ENCODE data around the gene AHSA1. TPM values are rescaled to one million over a fixed set of nuclear protein-coding genes. Genes with fewer than 3 reads are reported as not detected.
"Not testable (repeated sequence)": the region's sequence is repeated elsewhere in the genome, so short reads cannot be mapped to it uniquely, and the experiment has no call there.

The AHSA1 gene
- 100 to 1,000 TPM; 173 to 234 (median 209) TPM for polyA plus RNA-seq (ENCODE audit: insufficient read length in 3 of 3)
- long read RNA-seq, donor 1, transcript AHSA1-201 (9 exons, 1,402 nt), result major isoform, 45 of 52 reads
- long read RNA-seq, donor 1, partial matches to known transcripts, result 0 of 52 reads
- long read RNA-seq, donor 1, other reads (novel, unspliced or antisense), result 0 of 52 reads
- long read RNA-seq, donor 2, transcript AHSA1-207 (5 exons, 561 nt), result minor isoform, 8 of 87 reads
- long read RNA-seq, donor 2, transcript AHSA1-201 (9 exons, 1,402 nt), result major isoform, 68 of 87 reads
- long read RNA-seq, donor 2, partial matches to known transcripts, result 8 of 87 reads
- long read RNA-seq, donor 2, other reads (novel, unspliced or antisense), result 0 of 87 reads
- long read RNA-seq, donor 3, transcript AHSA1-201 (9 exons, 1,402 nt), result major isoform, 30 of 36 reads
- long read RNA-seq, donor 3, partial matches to known transcripts, result 0 of 36 reads
- long read RNA-seq, donor 3, other reads (novel, unspliced or antisense), result 0 of 36 reads
- long read RNA-seq, donor 4, transcript AHSA1-207 (5 exons, 561 nt), result minor isoform, 7 of 57 reads
- long read RNA-seq, donor 4, transcript AHSA1-201 (9 exons, 1,402 nt), result major isoform, 48 of 57 reads
- long read RNA-seq, donor 4, partial matches to known transcripts, result 0 of 57 reads
- long read RNA-seq, donor 4, other reads (novel, unspliced or antisense), result 0 of 57 reads
- long read RNA-seq, donor 5, transcript AHSA1-201 (9 exons, 1,402 nt), result major isoform, 25 of 28 reads
- long read RNA-seq, donor 5, partial matches to known transcripts, result 0 of 28 reads
- long read RNA-seq, donor 5, other reads (novel, unspliced or antisense), result 0 of 28 reads
- long read RNA-seq, donor 6, transcript AHSA1-201 (9 exons, 1,402 nt), result major isoform, 40 of 47 reads
- long read RNA-seq, donor 6, partial matches to known transcripts, result 0 of 47 reads
- long read RNA-seq, donor 6, other reads (novel, unspliced or antisense), result 0 of 47 reads
- long read RNA-seq, donor 7, transcript AHSA1-201 (9 exons, 1,402 nt), result major isoform, 41 of 43 reads
- long read RNA-seq, donor 7, partial matches to known transcripts, result 0 of 43 reads
- long read RNA-seq, donor 7, other reads (novel, unspliced or antisense), result 0 of 43 reads
- long read RNA-seq, donor 8, transcript AHSA1-201 (9 exons, 1,402 nt), result major isoform, 19 of 24 reads
- long read RNA-seq, donor 8, partial matches to known transcripts, result 0 of 24 reads
- long read RNA-seq, donor 8, other reads (novel, unspliced or antisense), result 0 of 24 reads
- long read RNA-seq, donor 9, transcript AHSA1-207 (5 exons, 561 nt), result minor isoform, 10 of 64 reads
- long read RNA-seq, donor 9, transcript AHSA1-201 (9 exons, 1,402 nt), result major isoform, 44 of 64 reads
- long read RNA-seq, donor 9, partial matches to known transcripts, result 5 of 64 reads
- long read RNA-seq, donor 9, other reads (novel, unspliced or antisense), result 0 of 64 reads
- long read RNA-seq, donor 10, transcript AHSA1-201 (9 exons, 1,402 nt), result major isoform, 24 of 30 reads
- long read RNA-seq, donor 10, partial matches to known transcripts, result 0 of 30 reads
- long read RNA-seq, donor 10, other reads (novel, unspliced or antisense), result 0 of 30 reads
- long read RNA-seq, donor 11, transcript AHSA1-201 (9 exons, 1,402 nt), result major isoform, 21 of 25 reads
- long read RNA-seq, donor 11, partial matches to known transcripts, result 0 of 25 reads
- long read RNA-seq, donor 11, other reads (novel, unspliced or antisense), result 0 of 25 reads
- long read RNA-seq, donor 12, transcript AHSA1-201 (9 exons, 1,402 nt), result major isoform, 46 of 88 reads
- long read RNA-seq, donor 12, transcript AHSA1-207 (5 exons, 561 nt), result minor isoform, 13 of 88 reads
- long read RNA-seq, donor 12, partial matches to known transcripts, result 21 of 88 reads
- long read RNA-seq, donor 12, other reads (novel, unspliced or antisense), result 0 of 88 reads
- long read RNA-seq, donor 13, transcript AHSA1-201 (9 exons, 1,402 nt), result major isoform, 20 of 27 reads
- long read RNA-seq, donor 13, transcript AHSA1-208 (2 exons, 832 nt), result minor isoform, 5 of 27 reads
- long read RNA-seq, donor 13, partial matches to known transcripts, result 0 of 27 reads
- long read RNA-seq, donor 13, other reads (novel, unspliced or antisense), result 0 of 27 reads
- long read RNA-seq, donor 14, result 0 reads
- long read RNA-seq, donor 15, result 0 reads
- long read RNA-seq, donor 16, transcript AHSA1-207 (5 exons, 561 nt), result minor isoform, 5 of 62 reads
- long read RNA-seq, donor 16, transcript AHSA1-201 (9 exons, 1,402 nt), result major isoform, 52 of 62 reads
- long read RNA-seq, donor 16, partial matches to known transcripts, result 0 of 62 reads
- long read RNA-seq, donor 16, other reads (novel, unspliced or antisense), result 0 of 62 reads

DNA sequence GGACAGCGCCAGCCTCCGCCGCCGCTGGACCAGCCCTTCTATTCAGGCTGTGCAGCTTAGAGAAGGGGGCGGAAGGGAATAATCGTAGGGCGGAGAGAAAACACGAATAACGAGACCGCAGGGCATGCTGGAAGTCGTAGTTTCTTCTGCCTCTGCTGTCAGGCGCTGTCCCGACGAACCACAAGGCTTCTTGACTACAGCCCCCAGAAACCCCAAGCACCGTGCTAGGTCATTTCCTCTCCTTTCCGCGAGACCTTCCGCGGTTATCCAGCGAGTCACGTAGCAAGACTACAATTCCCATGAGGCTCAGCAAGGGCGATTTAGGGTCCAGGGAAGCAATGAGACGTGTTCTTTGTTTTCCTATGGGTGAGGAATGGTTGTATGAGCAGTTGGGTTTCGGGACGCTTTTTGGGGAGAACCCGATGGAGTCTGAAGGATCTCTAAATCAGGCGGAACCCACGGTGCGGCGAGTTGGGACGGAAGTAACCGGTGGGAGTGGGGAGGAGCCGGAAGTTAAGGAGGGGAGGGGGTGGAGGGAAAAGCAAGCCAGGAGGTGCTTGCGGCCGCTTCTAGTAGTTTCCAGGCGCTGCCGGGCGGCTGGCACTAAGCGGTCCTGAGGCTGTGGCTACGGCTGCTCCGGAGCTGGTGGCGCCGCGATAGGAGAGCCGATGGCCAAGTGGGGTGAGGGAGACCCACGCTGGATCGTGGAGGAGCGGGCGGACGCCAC, at the start of gene AHSA1, which contains the start of gene VIPAS39:
TSS of gene AHSA1 (plus strand) at position 572 of the 727 bp plus-strand sequence. CDS start at position 669, 97 bp downstream.
TSS of gene VIPAS39 (minus strand) at position 80 of the 727 bp plus-strand sequence. CDS start 3,499 bp downstream, outside the sequence.
- DNase-seq, result peak; percentile 99

DNA sequence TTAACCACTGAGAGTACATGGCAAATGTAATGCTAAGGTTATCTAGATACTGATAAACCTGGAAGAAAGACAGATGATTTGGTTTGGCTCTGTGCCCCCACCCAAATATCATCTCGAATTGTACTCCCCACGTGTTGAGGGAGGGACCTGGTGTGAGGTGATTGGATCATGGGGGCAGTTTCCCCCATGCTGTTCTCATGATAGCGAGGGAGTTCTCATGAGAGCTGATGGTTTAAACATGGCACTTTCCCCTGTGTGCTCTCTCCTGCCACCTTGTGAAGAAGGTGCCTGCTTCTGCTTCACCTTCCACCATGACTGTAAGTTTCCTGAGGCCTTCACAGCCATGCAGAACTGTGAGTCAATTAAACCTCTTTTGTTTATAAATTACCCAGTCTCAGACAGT, 48.8 kb upstream of the AHSA1 start:
- DNase-seq, result no peak

DNA sequence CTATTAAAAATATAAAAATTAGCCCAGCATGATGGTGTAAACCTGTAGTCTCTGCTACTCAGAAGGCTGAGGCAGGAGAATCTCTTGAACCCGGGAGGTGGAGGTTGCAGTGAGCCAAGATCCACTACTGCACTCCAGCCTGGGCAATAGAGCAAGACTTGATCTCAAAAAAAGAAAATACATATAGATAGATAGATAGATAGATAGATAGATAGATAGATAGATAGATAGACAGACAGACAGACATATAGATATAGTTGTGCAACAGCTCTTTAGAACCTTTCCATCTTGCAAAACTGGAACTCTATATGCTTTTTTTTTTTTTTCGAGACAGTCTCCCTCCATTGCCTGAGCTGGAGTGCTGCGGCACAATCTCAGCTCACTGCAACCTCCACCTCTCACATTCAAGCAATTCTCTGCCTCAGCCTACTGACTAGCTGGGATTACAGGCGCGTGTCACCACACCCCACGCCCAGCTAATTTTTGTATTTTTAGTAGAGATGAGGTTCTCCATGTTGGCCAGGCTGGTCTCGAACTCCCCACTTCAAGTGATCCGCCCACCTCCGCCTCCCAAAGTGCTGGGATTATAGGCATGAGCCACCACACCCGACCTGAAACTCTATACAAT, 42.4 kb upstream of the AHSA1 start:
- not testable (repeated sequence) for DNase-seq

DNA sequence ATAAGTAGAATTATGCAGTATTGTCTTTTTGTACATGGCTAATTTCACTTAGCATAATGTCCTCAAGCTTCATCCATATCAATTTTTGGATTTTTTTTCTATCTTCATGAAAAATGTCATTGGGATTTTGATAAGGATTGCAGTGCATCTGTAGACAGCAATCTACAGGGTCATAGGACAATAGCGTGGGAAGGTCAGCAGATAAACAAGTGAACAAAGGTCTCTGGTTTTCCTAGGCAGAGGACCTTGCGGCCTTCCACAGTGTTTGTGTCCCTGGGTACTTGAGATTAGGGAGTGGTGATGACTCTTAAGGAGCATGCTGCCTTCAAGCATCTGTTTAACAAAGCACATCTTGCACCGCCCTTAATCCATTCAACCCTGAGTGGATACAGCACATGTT, 41.8 kb upstream of the AHSA1 start:
- not testable (repeated sequence) for DNase-seq

DNA sequence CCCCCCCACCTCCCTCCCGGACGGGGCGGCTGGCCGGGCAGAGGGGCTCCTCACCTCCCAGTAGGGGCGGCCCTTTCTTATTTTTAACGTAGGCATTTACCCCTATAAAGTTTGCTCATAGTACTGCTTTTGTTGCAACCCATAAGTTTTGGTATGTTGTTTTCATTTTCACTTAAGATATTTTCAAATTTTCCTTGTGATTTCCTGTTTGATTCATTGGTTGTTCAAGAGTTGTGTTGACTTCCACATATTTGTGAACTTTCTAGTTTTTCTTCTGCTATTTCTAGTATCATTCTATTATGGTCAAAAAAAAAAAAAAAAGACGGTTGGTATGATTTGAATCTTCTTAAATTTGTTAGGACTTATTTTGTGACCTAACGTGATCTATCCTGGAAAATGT, 41.1 kb upstream of the AHSA1 start:
- DNase-seq, result no peak

DNA sequence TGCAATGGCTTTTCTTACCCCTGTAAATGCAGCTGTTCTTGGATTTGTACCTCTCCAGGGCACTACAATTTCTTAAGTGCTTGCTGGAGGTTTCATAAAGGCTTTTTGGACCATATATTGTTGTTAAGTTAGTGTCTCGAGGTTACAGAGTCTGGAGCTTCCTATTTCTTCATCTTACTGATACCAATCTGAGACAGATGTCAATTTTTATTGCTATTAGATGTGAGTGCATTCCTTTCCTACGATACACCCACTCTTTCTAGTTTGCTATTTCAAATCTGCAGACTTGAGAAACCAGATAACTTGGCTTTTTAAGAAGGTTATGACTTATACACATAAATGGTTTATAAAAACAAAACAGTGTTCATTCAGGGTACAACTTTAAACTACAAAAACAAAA, 36.7 kb upstream of the AHSA1 start:
- no peak for DNase-seq

DNA sequence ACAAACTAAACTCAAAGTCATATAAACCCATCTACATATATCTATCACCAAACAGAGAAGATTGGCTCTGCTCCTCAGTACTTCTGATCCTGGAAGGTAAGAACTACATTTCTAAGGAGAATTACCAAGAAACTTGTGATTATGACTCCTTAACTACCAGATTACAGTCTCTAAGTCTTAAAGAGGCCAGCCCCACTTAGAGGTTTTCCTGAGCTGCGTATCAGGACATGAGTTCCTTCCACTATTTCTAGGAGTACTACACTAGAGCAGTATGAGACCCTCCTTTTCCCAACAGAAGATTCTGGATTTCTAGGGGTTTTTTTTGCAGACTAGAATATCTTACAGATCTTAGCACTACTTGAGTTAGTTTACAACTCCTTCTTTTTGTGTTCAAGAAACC, 34.5 kb upstream of the AHSA1 start, which contains the start of gene NOXRED1:
TSS of gene NOXRED1 (minus strand) at position 101 of the 400 bp plus-strand sequence. CDS start 634 bp downstream, outside the sequence.
- DNase-seq, result no peak

DNA sequence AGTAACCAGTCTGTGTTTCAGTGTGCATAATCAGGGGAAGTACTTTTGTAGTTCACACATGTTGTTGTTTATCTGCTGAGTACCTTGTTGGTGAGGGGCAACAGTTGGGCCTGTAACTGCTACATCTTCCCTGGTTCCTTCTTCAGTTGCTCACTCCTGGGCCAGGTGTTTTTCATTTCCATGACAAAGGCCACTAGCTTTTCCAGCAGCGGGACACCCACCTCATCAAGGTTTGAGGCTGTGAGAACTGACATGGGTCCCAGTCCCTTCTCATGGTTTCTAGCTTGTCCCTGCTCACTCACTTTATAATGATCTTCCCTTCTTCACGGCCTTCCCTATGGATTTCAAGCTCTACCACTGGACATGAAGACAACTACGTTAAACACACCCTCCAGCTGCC, 33.0 kb upstream of the AHSA1 start:
- DNase-seq, result no peak

DNA sequence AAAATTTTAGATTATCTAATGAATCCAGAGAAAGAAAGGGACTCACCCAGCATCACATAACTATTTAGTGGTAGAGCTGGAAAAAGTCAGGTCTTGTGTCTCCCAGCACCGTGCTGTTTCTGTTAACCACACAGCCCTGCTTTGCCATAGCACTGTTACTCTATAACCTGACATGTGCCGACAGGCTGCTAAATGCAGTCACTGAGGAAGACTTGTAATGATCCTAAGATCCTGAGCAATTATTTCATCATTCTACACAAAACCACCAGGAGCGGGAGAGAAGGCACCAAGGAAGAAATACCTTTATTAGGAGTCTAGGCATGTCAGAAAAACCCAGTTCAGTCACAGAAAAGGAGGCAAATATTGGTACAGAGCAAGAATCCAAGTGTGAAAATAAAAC, 31.5 kb upstream of the AHSA1 start:
- DNase-seq, result no peak

DNA sequence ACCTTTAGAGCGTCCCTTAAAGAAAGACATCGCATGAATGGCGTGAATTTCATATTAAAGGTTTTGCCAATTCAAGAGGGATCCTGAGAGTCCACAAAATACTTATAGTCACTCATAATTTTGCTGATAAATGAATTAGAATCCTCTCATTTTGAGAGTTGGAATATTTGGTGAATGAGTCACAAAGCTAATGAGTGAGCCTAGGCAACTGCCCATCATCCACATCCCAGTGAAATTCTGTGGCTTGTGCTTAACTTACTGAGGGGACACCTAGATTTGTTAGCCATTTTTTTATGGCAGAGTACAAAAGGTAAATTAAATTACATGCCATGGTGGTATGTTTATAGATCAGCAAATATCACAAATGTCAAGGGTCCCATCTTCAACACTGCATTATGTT, 21.9 kb upstream of the AHSA1 start:
- DNase-seq, result no peak

DNA sequence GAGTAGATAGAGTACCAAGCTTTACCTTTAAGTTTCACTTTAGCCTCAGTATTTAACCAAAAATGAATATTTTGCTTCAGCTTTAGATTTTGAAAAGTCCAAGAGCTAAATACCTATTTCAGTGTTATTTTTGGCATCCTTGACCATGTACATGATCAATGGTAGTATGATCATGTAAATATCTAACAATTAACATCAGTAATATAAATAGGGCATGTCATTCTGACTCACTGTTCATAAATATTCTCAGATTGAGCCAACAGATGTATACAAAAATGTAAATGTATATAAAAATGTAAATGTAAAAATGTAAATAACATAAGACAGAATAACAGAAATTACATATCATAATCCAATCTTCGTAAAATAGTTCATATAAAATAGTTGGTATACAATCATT, 19.3 kb upstream of the AHSA1 start:
- no peak for DNase-seq

DNA sequence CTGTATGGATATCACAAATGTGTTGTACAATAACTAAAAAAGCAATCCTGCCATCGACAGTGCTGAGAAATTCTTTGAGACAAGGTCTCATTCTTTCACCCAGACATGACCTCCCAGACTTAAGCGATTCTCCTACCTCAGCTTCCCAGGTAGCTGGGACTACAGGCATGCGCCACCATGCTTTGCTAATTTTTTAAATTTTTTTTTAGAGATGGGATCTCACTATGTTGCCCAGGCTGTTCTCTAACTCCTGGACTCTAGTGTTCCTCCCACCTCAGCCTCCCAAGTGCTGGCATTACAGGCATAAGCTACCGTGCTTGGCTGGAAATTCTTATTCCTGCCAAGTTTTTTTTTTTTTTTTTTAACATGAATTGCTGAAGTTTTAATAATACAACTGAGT, 18.0 kb upstream of the AHSA1 start:
- DNase-seq, result no peak

DNA sequence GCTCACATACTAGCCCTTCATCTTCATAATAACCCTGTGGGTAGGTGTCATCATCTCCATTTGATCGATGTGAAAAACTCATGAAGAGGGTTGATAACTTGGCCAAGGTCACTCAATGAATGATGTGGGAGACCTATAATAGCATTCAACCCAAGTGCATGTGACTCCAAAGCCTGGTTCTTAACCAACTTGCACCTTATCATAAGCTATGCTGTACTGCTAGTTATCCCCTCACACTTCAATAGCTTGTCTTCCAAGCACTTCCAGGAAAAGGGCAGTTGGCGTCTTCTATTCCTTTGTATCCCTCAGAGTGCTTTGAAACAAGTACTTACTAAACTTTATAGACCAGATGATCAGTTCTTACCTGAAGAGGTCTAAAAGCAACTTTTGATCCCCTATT, 15.7 kb upstream of the AHSA1 start:
- DNase-seq, result no peak

DNA sequence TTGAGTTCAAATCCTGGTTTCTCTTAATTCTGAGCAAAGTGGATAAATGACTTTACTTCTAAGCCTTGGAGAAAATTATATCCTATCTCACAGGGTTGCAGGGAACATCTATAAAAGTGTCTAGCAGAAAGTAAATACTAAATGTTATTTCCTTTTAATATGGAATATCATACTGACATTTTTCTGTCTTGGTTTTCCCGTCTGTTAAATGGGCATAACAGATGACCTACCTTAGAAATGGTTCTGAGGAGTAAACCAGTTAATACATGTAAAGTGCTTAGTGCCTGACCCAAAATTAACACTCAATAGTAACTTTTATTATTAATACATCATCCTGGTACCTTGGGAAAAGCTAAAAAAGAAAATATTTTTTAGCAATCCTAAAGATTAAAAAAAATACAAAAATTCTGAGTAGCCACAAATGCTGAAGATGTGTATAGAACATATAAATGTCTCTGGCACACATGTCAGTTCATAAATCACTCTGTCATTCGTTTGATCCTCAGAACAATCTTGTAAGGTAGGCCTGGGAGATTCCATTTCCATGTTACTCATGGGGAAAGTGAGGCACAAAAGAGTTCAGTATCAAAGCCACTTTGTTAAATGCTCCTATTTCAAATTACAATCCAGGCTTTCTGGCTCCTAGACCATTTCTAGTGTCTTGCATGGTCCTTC, 1.8 kb upstream of the AHSA1 start:
- DNase-seq, result no peak

DNA sequence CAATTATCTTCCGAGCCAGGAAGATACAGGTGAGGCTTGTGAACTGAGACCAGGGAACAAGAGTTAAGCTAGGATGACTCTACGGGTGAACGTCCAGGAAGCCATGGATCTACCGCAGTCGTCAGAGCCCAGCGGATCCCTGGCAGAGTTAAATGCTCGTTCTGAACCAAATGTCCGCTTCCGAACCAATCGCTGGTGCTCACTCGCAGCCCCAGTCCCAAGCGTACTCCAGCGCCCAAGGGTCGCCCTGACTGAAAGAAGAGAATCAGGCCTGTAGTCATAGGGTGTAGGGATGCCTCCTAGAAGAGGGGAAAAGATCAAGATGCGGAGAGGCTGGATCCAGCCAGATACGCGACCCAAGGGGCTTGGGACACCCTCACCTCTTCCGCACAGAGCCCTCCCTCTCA, 775 bp upstream of the AHSA1 start:
- no peak for DNase-seq

DNA sequence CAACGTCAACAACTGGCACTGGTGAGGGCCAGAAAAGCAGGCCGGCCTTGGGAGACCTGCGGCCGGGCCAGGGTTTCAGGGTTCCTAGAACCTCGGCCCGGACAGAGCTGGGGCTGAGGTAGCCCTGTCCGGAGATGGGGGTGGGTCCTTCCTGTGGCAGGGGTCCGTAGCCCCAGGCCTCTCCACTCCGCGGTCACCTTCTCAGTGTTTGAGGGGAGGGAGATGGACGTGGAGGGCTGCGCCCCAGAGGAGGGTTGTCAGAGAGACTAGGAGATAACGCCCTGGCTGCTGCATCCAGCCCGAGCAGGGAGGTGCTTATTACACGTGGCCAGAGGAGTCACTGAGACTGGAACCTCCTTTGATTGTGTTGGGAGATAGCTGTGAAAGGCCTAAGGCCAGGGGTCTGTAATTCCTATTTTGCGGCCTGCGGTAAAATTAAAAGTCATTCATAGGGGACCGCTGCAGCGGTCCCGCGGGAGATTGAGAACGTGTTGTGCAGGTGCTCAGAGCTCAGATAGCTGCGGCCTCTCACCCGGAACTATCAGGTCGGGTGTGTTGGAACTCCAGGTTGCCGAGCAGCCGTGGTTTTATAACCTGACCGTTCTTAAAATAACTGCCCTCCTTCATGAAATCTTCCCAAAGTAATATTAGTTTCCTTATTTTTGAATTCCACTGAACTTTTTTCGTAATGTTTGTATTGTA, 507 bp downstream of the AHSA1 start:
- no peak for DNase-seq
